ENCODE results near the gene SH3PXD2B.
"Not testable (repeated sequence)": the region's sequence is repeated elsewhere in the genome, so short reads cannot be mapped to it uniquely, and the experiment has no call there.

Gene SH3PXD2B

GRCh38 chr5:172370237-172370640 is 84.1 kb downstream of the SH3PXD2B start:
- no peak for DNase-seq (ENCODE audit: low read depth in 2 of 2)

- DNase-seq (ENCODE audit: low read depth in 2 of 2), result not testable (repeated sequence)
Observed at GRCh38 chr5:172368699-172369098, 85.6 kb downstream of the SH3PXD2B start.

- DNase-seq (ENCODE audit: low read depth in 2 of 2), result no peak
Observed at GRCh38 chr5:172365948-172366608, 88.2 kb downstream of the SH3PXD2B start.

GRCh38 chr5:172364773-172365172 is 89.6 kb downstream of the SH3PXD2B start:
- DNase-seq (ENCODE audit: low read depth in 2 of 2), result no peak

- DNase-seq (ENCODE audit: low read depth in 2 of 2), result no peak
Observed at GRCh38 chr5:172362755-172363154, 91.6 kb downstream of the SH3PXD2B start.

GRCh38 chr5:172361566-172362238 is 92.6 kb downstream of the SH3PXD2B start:
- peak; percentile 93 to 94 for DNase-seq (ENCODE audit: low read depth in 2 of 2)

GRCh38 chr5:172358345-172358744 is 96.0 kb downstream of the SH3PXD2B start:
- DNase-seq (ENCODE audit: low read depth in 2 of 2), result no peak

- DNase-seq (ENCODE audit: low read depth in 2 of 2), result no peak
Observed at GRCh38 chr5:172356527-172356926, 97.8 kb downstream of the SH3PXD2B start.

GRCh38 chr5:172356047-172356446 is 98.3 kb downstream of the SH3PXD2B start:
- no peak for DNase-seq (ENCODE audit: low read depth in 2 of 2)

GRCh38 chr5:172353846-172354245 is 100.5 kb downstream of the SH3PXD2B start:
- no peak for DNase-seq (ENCODE audit: low read depth in 2 of 2)

- no peak for DNase-seq (ENCODE audit: low read depth in 2 of 2)
Observed at GRCh38 chr5:172353271-172353812, 101.0 kb downstream of the SH3PXD2B start.

GRCh38 chr5:172352526-172352925 is 101.8 kb downstream of the SH3PXD2B start:
- DNase-seq (ENCODE audit: low read depth in 2 of 2), result not testable (repeated sequence)

GRCh38 chr5:172351240-172351778 is 103.0 kb downstream of the SH3PXD2B start:
- no peak for DNase-seq (ENCODE audit: low read depth in 2 of 2)

- DNase-seq (ENCODE audit: low read depth in 2 of 2), result no peak
Observed at GRCh38 chr5:172350212-172351181, 103.8 kb downstream of the SH3PXD2B start.

- not testable (repeated sequence) for DNase-seq (ENCODE audit: low read depth in 2 of 2)
Observed at GRCh38 chr5:172348733-172349132, 105.6 kb downstream of the SH3PXD2B start.

- DNase-seq (ENCODE audit: low read depth in 2 of 2), result no peak
Observed at GRCh38 chr5:172348084-172348483, 106.2 kb downstream of the SH3PXD2B start.

GRCh38 chr5:172347496-172348052 is 106.8 kb downstream of the SH3PXD2B start:
- no peak for DNase-seq (ENCODE audit: low read depth in 2 of 2)

- DNase-seq (ENCODE audit: low read depth in 2 of 2), result no peak
Observed at GRCh38 chr5:172345881-172346280, 108.4 kb downstream of the SH3PXD2B start.

- no peak for DNase-seq (ENCODE audit: low read depth in 2 of 2)
Observed at GRCh38 chr5:172344855-172345409, 109.4 kb downstream of the SH3PXD2B start.

GRCh38 chr5:172343741-172344140 is 110.6 kb downstream of the SH3PXD2B start:
- DNase-seq (ENCODE audit: low read depth in 2 of 2), result no peak

GRCh38 chr5:172342918-172343317 is 111.4 kb downstream of the SH3PXD2B start:
- DNase-seq (ENCODE audit: low read depth in 2 of 2), result no peak
